SK-N-SH treated with all-trans-retinoic acid at 6 μM for 48 hours (cell line): ENCODE data around the gene PGGT1B.

Source experiments
- OSR1 ChIP-seq: fragments of 250-450 bp; sonication (Bioruptor Pico); IDR thresholded peaks from 2 replicates; pipeline ENCODE4 v1.8.0; 2022; ENCODE audit warnings: moderate library complexity, mild to moderate bottlenecking, inconsistent platforms
- TCF4 ChIP-seq: fragments of 250-450 bp; sonication (Bioruptor Pico); IDR thresholded peaks from 2 replicates; pipeline ENCODE4 v1.8.0; 2021; ENCODE audit warnings: mild to moderate bottlenecking, moderate library complexity, borderline replicate concordance
- TOX ChIP-seq: fragments of 250-450 bp; sonication (Bioruptor Pico); IDR thresholded peaks from 2 replicates; pipeline ENCODE4 v1.8.0; 2021; ENCODE audit warnings: mild to moderate bottlenecking, moderate library complexity, borderline replicate concordance

DNA sequence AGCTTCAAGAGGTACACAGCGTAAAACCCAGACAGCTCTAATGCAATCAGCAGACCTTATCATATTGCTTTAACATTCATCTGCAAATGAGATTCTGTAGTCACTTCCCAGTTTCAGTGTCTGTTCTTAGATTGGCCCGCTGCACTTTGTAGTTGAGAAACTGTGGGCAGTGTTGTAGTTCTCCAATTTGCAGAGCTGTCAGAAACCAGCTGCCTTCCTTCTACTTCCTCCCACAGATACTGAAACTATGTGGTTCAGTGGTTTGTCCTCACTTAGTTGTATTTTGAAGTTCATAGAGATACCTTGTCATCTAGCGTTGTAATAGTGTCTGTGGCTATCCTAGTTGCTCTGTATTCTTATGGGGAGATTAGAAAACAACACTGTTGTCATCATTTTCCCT is 53.4 kb downstream of the PGGT1B start:
- TF ChIP-seq OSR1 (CRISPR knock-in tag): no peak
- TF ChIP-seq TOX: no peak
- no peak for TF ChIP-seq TCF4
